ENCODE results near the gene UGT1A3.
"Not testable (repeated sequence)": the region's sequence is repeated elsewhere in the genome, so short reads cannot be mapped to it uniquely, and the experiment has no call there.

UGT1A3 gene

GRCh38 chr2:233751212-233752009 is 22.6 kb downstream of the UGT1A3 start:
- H3K27ac ChIP-seq, H3K4me3 ChIP-seq: not testable (repeated sequence)

- no peak overlapping the region for H3K27ac ChIP-seq
- H3K4me3 ChIP-seq: no peak overlapping the region
These were observed 26.2 kb downstream of the UGT1A3 start for GRCh38 chr2:233754872-233755611.

- no peak overlapping the region for H3K4me3 ChIP-seq
- H3K27ac ChIP-seq: no peak overlapping the region
These were observed 27.7 kb downstream of the UGT1A3 start for GRCh38 chr2:233756429-233757081.

DNA sequence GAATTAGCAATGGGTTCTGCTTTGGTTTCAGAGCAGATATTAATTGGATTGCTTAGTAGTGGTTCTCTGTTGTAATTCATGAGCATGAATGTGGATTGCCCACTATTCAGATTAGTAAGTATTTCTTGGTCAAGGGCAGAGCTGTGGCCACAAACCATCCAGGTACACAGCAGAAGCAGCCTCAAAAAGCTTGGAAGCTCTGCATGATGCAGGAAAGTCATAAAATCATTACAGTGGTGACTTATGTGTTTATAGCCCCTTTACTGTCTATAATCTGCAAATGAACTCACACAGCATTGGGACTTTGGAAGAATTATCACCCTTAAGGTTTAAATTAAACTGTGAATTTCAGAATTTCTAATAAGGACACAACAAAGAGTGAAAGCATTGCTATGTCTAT is 29.3 kb downstream of the UGT1A3 start:
- no peak overlapping the region for H3K4me3 ChIP-seq
- no peak overlapping the region for H3K27ac ChIP-seq

- Histone ChIP-seq H3K27ac (no peak overlapping the region), H3K4me3 (no peak overlapping the region)
These were observed 30.0 kb downstream of the UGT1A3 start for GRCh38 chr2:233758849-233759248.

DNA sequence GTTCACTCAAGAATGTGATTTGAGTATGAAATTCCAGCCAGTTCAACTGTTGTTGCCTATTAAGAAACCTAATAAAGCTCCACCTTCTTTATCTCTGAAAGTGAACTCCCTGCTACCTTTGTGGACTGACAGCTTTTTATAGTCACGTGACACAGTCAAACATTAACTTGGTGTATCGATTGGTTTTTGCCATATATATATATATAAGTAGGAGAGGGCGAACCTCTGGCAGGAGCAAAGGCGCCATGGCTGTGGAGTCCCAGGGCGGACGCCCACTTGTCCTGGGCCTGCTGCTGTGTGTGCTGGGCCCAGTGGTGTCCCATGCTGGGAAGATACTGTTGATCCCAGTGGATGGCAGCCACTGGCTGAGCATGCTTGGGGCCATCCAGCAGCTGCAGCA is 31.2 kb downstream of the UGT1A3 start, which contains the start of gene UGT1A1:
TSS of gene UGT1A1 (plus strand) at position 228 of the 400 bp plus-strand sequence. CDS start at position 246, 18 bp downstream.
- Histone ChIP-seq H3K4me3 (no peak within 1 kb of the TSS), H3K27ac (no peak within 1 kb of the TSS)

- Histone ChIP-seq H3K27ac (no peak overlapping the region), H3K4me3 (no peak overlapping the region)
These were observed 32.4 kb downstream of the UGT1A3 start for GRCh38 chr2:233761040-233761769.

GRCh38 chr2:233764264-233764663 is 35.4 kb downstream of the UGT1A3 start:
- no peak overlapping the region for H3K27ac ChIP-seq
- H3K4me3 ChIP-seq: no peak overlapping the region

GRCh38 chr2:233764761-233765160 is 35.9 kb downstream of the UGT1A3 start:
- Histone ChIP-seq H3K27ac (no peak overlapping the region), H3K4me3 (no peak overlapping the region)

- Histone ChIP-seq H3K27ac (no peak overlapping the region), H3K4me3 (no peak overlapping the region)
These were observed 37.6 kb downstream of the UGT1A3 start for GRCh38 chr2:233766416-233766815.

DNA sequence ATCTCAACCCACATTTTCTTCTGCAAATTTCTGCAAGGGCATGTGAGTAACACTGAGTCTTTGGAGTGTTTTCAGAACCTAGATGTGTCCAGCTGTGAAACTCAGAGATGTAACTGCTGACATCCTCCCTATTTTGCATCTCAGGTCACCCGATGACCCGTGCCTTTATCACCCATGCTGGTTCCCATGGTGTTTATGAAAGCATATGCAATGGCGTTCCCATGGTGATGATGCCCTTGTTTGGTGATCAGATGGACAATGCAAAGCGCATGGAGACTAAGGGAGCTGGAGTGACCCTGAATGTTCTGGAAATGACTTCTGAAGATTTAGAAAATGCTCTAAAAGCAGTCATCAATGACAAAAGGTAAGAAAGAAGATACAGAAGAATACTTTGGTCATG is 39.2 kb downstream of the UGT1A3 start:
- Histone ChIP-seq H3K4me3 (no peak overlapping the region), H3K27ac (no peak overlapping the region)

GRCh38 chr2:233769260-233769659 is 40.4 kb downstream of the UGT1A3 start:
- no peak overlapping the region for H3K4me3 ChIP-seq
- H3K27ac ChIP-seq: no peak overlapping the region

GRCh38 chr2:233772153-233772552 is 43.3 kb downstream of the UGT1A3 start:
- H3K4me3 ChIP-seq: no peak overlapping the region
- no peak overlapping the region for H3K27ac ChIP-seq

DNA sequence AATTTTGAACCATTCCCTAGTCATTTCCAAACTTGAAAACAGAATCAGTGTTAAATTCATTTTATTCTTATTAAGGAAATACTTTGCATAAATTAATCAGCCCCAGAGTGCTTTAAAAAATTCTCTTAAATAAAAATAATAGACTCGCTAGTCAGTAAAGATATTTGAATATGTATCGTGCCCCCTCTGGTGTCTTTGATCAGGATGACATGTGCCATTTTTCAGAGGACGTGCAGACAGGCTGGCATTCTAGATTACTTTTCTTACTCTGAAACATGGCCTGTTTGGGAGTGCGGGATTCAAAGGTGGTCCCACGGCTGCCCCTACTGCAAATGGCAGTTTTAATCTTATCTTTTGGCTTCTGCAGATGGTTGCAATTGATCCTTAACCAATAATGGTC is 43.7 kb downstream of the UGT1A3 start:
- H3K27ac ChIP-seq: no peak overlapping the region
- no peak overlapping the region for H3K4me3 ChIP-seq

DNA sequence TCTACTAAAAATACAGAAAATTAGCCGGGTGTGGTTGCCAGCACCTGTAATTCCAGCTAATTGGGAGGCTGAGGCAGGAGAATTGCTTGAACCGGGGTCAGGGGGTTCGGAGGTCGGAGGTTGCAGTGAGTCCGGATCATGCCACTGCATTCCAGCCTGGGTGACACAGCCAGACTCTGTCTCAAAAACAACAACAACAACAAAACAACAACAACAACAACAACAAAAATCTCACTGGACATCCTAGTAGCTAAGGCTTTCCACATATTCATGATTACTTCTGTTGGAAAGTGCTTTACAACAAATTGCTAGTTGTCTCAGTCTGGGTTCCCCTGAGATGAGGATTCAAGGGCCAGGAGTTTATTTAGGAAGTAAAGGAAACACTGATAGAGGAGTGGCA is 45.0 kb downstream of the UGT1A3 start:
- H3K27ac ChIP-seq: no peak overlapping the region
- no peak overlapping the region for H3K4me3 ChIP-seq

- H3K27ac ChIP-seq: no peak overlapping the region
- no peak overlapping the region for H3K4me3 ChIP-seq
These were observed 46.6 kb downstream of the UGT1A3 start for GRCh38 chr2:233775414-233775813.

DNA sequence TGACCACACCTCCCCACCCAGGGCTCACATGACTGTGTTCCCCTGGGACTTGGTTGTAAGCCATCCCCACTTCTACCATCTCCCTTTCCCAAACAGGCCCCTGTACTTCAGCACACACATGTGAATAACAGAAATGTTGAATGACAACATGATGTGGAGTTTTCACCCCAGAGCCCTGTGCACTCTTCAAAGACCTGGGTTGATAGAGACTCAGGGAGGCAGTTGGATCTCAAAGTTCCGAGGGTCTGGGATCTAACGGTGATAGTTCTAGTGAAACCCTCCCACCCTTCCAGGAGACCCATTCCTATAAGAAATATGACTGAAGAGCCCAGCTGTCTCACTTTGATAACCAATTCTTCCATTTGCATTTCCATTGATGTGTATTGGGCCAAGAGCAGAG is 49.2 kb downstream of the UGT1A3 start, which contains the start of gene MROH2A:
TSS of gene MROH2A (plus strand) at position 301 of the 400 bp plus-strand sequence. CDS start 1,029 bp downstream, outside the sequence.
- Histone ChIP-seq H3K4me3 (no peak within 1 kb of the TSS), H3K27ac (no peak within 1 kb of the TSS)

GRCh38 chr2:233779722-233780121 is 50.9 kb downstream of the UGT1A3 start:
- H3K27ac ChIP-seq: no peak overlapping the region

DNA sequence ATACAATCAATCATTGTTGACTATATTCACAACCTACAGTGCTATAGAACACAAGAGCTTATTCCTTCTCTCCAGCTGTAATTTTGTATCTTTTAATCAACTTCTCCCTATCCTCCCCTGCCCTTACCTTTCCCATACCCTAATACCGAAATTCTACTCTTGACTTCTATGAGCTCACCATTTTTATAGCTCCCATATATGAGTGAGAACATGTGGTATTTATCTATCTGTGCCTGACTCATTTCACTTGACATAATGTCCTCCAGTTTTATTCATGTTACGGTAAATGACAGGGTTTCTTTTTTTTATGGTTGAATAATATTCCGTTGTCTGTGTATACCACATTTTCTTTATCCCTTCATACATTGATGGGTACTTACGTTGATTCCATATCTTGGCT is 51.9 kb downstream of the UGT1A3 start:
- no peak overlapping the region for H3K27ac ChIP-seq
- H3K4me3 ChIP-seq: no peak overlapping the region

More at GRCh38 chr2:233779722-233780121, 50.9 kb downstream of the UGT1A3 start:
- no peak overlapping the region for H3K4me3 ChIP-seq

DNA sequence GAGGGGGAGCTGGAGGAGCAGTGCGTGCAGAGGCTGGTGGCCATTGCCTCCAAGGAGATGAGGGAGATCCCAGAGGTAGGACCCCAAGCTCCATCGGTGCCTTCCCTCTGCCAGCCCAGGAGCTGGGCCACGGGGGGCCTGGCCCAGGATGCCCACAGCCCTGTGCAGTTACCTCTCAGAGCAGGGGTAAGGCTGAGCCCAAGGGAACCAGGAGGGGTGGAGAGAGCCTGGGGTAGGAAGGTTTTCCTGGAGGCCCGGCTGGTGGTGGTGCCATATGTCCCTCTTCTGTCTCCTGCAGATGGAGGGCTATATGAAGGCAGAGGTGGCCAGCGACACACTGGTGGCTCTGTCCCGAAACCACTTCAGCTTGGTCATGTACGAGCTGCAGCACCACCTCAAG is 60.7 kb downstream of the UGT1A3 start:
- H3K27ac ChIP-seq: no peak overlapping the region
- no peak overlapping the region for H3K4me3 ChIP-seq

Data from skin epidermis (tissue), 12 donors.